Kidney (tissue), 14 donors: ENCODE data around the gene TMCC1. TPM values are rescaled to one million over a fixed set of nuclear protein-coding genes. Genes with fewer than 3 reads are reported as not detected.

Experiments used
- DNase-seq, 5 donors: peaks; one replicate each; pipeline ENCODE4 v3.0.0-alpha.2; 2013 to 2020
- FAIRE-seq: peaks from 2 replicates; lab custom pipeline; 2012; peaks lifted over from hg19 to GRCh38; lab: Jason Lieb, UNC
- H3K27ac ChIP-seq, 2 donors: one replicate each; pipeline ENCODE4 v1.7.0; 2013; ENCODE audit warnings: low read depth in 2 of 2, low read length in 2 of 2, inconsistent platforms in 1 of 2
- H3K27me3 ChIP-seq: one replicate; pipeline ENCODE4 v1.7.1; 2013; ENCODE audit warnings: low read length, inconsistent platforms; ENCODE audit not compliant: control insufficient read depth, insufficient read depth
- H3K36me3 ChIP-seq, 3 donors: one replicate each; pipeline versions ENCODE4 v1.7.0 to v1.7.1; 2013; ENCODE audit warnings: low read length in 3 of 3, control low read depth in 1 of 3, inconsistent platforms in 1 of 3; ENCODE audit not compliant: insufficient read depth in 3 of 3, control insufficient read depth in 2 of 3
- H3K4me1 ChIP-seq, 3 donors: one replicate each; pipeline versions ENCODE4 v1.7.0 to v1.7.1; 2013; ENCODE audit warnings: low read length in 3 of 3, inconsistent platforms in 1 of 3, low read depth in 1 of 3; ENCODE audit not compliant: control insufficient read depth in 2 of 3, insufficient read depth in 2 of 3
- H3K4me3 ChIP-seq, 3 donors: one replicate each; pipeline versions ENCODE4 v1.7.0 to v1.8.1; 2013; ENCODE audit warnings: low read length in 3 of 3, control low read depth in 1 of 3, inconsistent platforms in 1 of 3
- H3K9ac ChIP-seq, 3 donors: one replicate each; pipeline versions ENCODE4 v1.7.0 to v1.7.1; 2013; ENCODE audit warnings: low read length in 3 of 3, control low read depth in 1 of 3, inconsistent platforms in 1 of 3
- H3K9me3 ChIP-seq, 3 donors: one replicate each; pipeline versions ENCODE4 v1.7.0 to v1.7.1; 2013; ENCODE audit warnings: low read length in 3 of 3, control low read depth in 1 of 3, inconsistent platforms in 1 of 3; ENCODE audit not compliant: control insufficient read depth in 2 of 3, insufficient read depth in 1 of 3
- CTCF ChIP-seq: IDR thresholded peaks from 3 replicates; pipeline ENCODE4 v1.5.1; 2012; ENCODE audit warnings: mild to moderate bottlenecking, moderate library complexity, borderline replicate concordance; ENCODE audit not compliant: insufficient read depth; ENCODE audit errors: extremely low read depth
- intact Hi-C: fragments of 100-400 bp; cut with DNase I; formaldehyde crosslinking; loops from one replicate; pipeline ENCODE4 v1.11.1; 2022
- polyA plus RNA-seq: library from polyadenylated mRNA; stranded (reverse); fragments of 350-450 nt; fragmentation: Illumina TruSeq; extraction: RNeasy Lipid Tissue Mini Kit (QIAGEN cat#74804); gene quantifications from one replicate; pipeline ENCODE4 v1.2.3, GENCODE V29; 2014; ENCODE audit warnings: low read depth, low replicate concordance; ENCODE audit not compliant: insufficient read depth
- total RNA-seq: library from RNA; stranded (reverse); fragmentation: NEBNext Ultra II Directional; extraction: Animal tissue kit (Norgen Biotek cat#: 25700); gene quantifications from one replicate; pipeline ENCODE4 v1.2.1, GENCODE V29; 2021
- donor health status: control.
- donor health status: control.
- donor health status: control.
- donor health status: control.
- donor health status: control.
- donor health status: DM: yes; HTN: yes; CAD: no.
- donor health status: Normal renal cell carcinoma (clear cell type).

TMCC1 gene
- total and polyA plus RNA-seq, 2 donors from 2014 or later, result 8.4 to 42.4 TPM

- Histone ChIP-seq H3K36me3 (no peaks in the 10 kb centered on the region), H3K27ac (peak overlapping the region; percentile 14 to 22), H3K27me3 (no peaks in the 10 kb centered on the region), H3K4me1 (peaks cover 0 to 59% (median 5%) of the 10 kb centered on the region in 3 donors), H3K9me3 (no peaks in the 10 kb centered on the region), H3K9ac (no peak overlapping the region), H3K4me3 (no peak overlapping the region)
- no peak for TF ChIP-seq CTCF
- DNase-seq, result peak in 2 of 5 donors; percentile 21 to 79
- intact Hi-C loops, result no loop called here
- FAIRE-seq, result no peak
These were observed 272.5 kb downstream of the TMCC1 start for GRCh38 chr3:129620828-129621559.

- intact Hi-C loops, result no loop called here
- peaks cover 0 to 58% (median 0%) of the 10 kb centered on the region in 3 donors for H3K4me1 ChIP-seq
These were observed 273.8 kb downstream of the TMCC1 start for GRCh38 chr3:129619726-129620162.

GRCh38 chr3:129618901-129619671 is 274.4 kb downstream of the TMCC1 start:
- peaks cover 0 to 54% (median 0%) of the 10 kb centered on the region in 3 donors for H3K4me1 ChIP-seq
- no peak for FAIRE-seq
- H3K9me3 ChIP-seq, result no peaks in the 10 kb centered on the region
- no peak for TF ChIP-seq CTCF
- no peaks in the 10 kb centered on the region for H3K36me3 ChIP-seq
- H3K4me3 ChIP-seq, result no peak overlapping the region
- intact Hi-C loops, result no loop called here
- peak overlapping the region; percentile 51 to 67 for H3K27ac ChIP-seq
- H3K27me3 ChIP-seq, result no peaks in the 10 kb centered on the region
- DNase-seq, result peak in 3 of 5 donors; percentile 49 to 75 (median 58)
- no peak overlapping the region for H3K9ac ChIP-seq

More at GRCh38 chr3:129619726-129620162, 273.8 kb downstream of the TMCC1 start:
- no peak for TF ChIP-seq CTCF
- FAIRE-seq (no peak), DNase-seq (peak in 1 of 5 donors; percentile 63)
- Histone ChIP-seq H3K27ac (peak overlapping the region; percentile 2 to 10), H3K9ac (no peak overlapping the region), H3K9me3 (no peaks in the 10 kb centered on the region), H3K36me3 (no peaks in the 10 kb centered on the region), H3K27me3 (no peaks in the 10 kb centered on the region), H3K4me3 (no peak overlapping the region)
